Activated CD4-positive, alpha-beta memory T cell treated with anti-CD3 and anti-CD28 coated beads, Interleukin-2, amount 10 ng/mL, durations not matched to agents 7 days and 5 days (primary cell): ENCODE measurements around the gene VIPR2. TPM values are rescaled to one million over a fixed set of nuclear protein-coding genes. Genes with fewer than 3 reads are reported as not detected.

ENCODE experiments used
- CTCF ChIA-PET: fragments of 350-600 bp; sonication (Branson Sonifier 250); formaldehyde crosslinking; loops from one replicate; lab custom pipeline; 2021; ENCODE audit warnings: antibody characterized with exemption, inconsistent platforms; lab: Charles Lee
- POLR2A ChIA-PET: fragments of 350-600 bp; sonication (Branson Sonifier 250); formaldehyde crosslinking; loops from one replicate; lab custom pipeline; 2021; ENCODE audit warnings: antibody characterized with exemption; lab: Charles Lee
- DNase-seq: peaks from one replicate; pipeline ENCODE4 v3.0.0-alpha.2; 2020
- H3K27ac Mint-ChIP-seq: one replicate; pipeline ENCODE4 v1.8.0; 2021; ENCODE audit warnings: mild to moderate bottlenecking, mixed read lengths
- H3K27me3 Mint-ChIP-seq: one replicate; pipeline ENCODE4 v1.8.0; 2021; ENCODE audit warnings: mixed read lengths
- H3K36me3 Mint-ChIP-seq: one replicate; pipeline ENCODE4 v1.8.0; 2021; ENCODE audit warnings: low read depth, mixed read lengths
- H3K4me1 Mint-ChIP-seq: one replicate; pipeline ENCODE4 v1.8.0; 2021; ENCODE audit warnings: mixed read lengths
- H3K4me3 Mint-ChIP-seq: one replicate; pipeline ENCODE4 v1.8.0; 2021; ENCODE audit warnings: mild to moderate bottlenecking, mixed read lengths
- H3K9me3 Mint-ChIP-seq: one replicate; pipeline ENCODE4 v1.8.0; 2021; ENCODE audit warnings: mixed read lengths
- total RNA-seq, 2 experiments: library from RNA; stranded (reverse); gene quantifications; one replicate each; pipeline ENCODE4 v1.2.3, GENCODE V29; 2021

VIPR2 gene
- total RNA-seq, 2 experiments from 2014 or later, result 0.13 to 0.23 TPM

DNA sequence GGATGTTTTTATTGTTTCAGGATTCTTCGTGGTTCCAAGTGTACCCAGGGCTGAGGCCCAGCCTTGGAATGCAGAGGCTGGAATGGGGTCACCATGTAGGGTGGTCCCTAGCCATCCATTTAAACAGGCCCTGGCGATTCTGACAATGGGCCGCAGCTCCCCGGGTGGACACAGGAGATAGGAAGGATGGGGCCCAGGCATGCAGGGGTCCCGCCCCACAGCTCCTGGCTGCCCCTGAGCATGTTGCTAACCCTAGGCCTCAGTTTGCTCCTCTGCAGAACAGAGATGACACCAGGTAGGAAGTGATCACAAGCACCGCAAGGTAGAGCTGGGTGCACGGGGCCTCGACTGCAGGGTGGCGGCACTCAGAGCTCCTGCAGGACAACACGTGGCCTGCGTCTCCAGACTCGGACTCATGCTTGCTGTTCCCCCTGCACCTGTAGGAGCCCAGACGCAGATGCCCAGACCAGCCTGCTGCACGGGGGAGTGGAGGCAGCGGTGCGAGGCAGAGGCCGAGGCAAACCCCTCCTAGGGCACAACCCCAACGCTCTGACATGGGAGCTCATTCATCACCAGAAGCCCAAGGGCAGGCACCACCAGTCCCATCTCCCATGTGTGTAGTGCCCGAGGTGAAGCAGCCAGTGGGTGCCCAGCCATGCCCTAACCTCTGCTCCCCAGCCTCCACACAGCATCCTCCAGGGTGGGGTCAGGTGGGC is 25.5 kb downstream of the VIPR2 start:
- Mint-ChIP-seq H3K4me3 (no peak overlapping the region), H3K9me3 (no peaks in the 10 kb centered on the region), H3K27ac (no peak overlapping the region), H3K4me1 (no peaks in the 10 kb centered on the region), H3K36me3 (no peaks in the 10 kb centered on the region), H3K27me3 (peaks cover 7% of the 10 kb centered on the region)
- POLR2A ChIA-PET, result no interaction called here
- no peak for DNase-seq
- CTCF ChIA-PET, result no interaction called here

DNA sequence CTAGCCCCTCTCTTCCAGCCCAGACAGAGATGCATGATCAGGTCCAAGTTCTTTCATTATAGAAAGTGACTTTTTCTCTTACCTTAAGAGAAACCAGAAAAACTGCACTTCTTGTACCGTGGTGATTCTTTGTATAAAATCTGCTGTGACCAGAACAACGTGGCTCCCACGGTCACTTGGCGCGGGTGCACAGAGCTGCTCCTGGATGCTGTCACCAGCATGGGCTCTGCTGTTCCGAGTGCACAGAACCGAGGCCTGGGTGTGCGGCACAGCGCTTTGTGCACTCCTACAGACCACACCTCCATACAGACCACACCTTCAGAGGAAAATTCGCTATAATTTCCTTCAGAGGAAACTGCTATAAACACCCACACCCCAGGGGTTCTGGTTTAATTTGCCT is 26.0 kb downstream of the VIPR2 start:
- Mint-ChIP-seq H3K9me3 (no peaks in the 10 kb centered on the region), H3K4me1 (no peaks in the 10 kb centered on the region), H3K4me3 (no peak overlapping the region), H3K27ac (no peak overlapping the region), H3K36me3 (no peaks in the 10 kb centered on the region), H3K27me3 (peaks cover 13% of the 10 kb centered on the region)
- DNase-seq, result no peak
- CTCF ChIA-PET, result no interaction called here
- POLR2A ChIA-PET, result no interaction called here

DNA sequence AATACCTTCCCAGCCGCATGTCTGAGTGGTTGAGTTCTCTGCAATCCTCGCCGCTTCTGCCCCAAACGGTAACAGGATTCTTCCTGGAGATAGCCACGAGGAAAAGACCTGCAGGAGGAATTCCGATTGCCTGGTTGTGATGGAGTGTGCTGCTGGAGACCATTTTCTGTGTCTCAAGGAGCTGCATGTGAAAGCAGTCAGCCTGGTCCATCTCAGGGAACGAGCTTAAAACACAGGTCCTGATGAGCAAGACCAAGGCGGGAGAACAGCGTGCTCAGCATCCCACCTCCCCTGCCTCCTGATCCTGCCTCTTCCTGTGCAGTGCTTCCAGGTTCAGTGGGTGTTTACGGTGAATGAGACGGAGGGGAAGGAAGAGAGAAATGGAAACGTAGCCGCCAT is 26.5 kb downstream of the VIPR2 start:
- no peak overlapping the region for H3K27ac Mint-ChIP-seq
- no peaks in the 10 kb centered on the region for H3K36me3 Mint-ChIP-seq
- peaks cover 17% of the 10 kb centered on the region for H3K27me3 Mint-ChIP-seq

GRCh38 chr7:159117366-159118196 is 27.1 kb downstream of the VIPR2 start:
- CTCF ChIA-PET, result no interaction called here
- H3K9me3 Mint-ChIP-seq, result no peaks in the 10 kb centered on the region
- H3K27me3 Mint-ChIP-seq, result peaks cover 20% of the 10 kb centered on the region
- no peaks in the 10 kb centered on the region for H3K4me1 Mint-ChIP-seq
- H3K27ac Mint-ChIP-seq, result no peak overlapping the region
- POLR2A ChIA-PET, result no interaction called here
- DNase-seq, result no peak
- H3K4me3 Mint-ChIP-seq, result no peak overlapping the region
- H3K36me3 Mint-ChIP-seq, result no peaks in the 10 kb centered on the region

More for the DNA sequence above, 26.5 kb downstream of the VIPR2 start:
- ChIA-PET CTCF (no interaction called here), POLR2A (no interaction called here)
- no peak for DNase-seq
- Mint-ChIP-seq H3K4me3 (no peak overlapping the region), H3K4me1 (no peaks in the 10 kb centered on the region), H3K9me3 (no peaks in the 10 kb centered on the region)

- Mint-ChIP-seq H3K4me1 (peaks cover 5% of the 10 kb centered on the region), H3K4me3 (no peak overlapping the region), H3K27me3 (peaks cover 20% of the 10 kb centered on the region), H3K9me3 (no peaks in the 10 kb centered on the region), H3K27ac (no peak overlapping the region), H3K36me3 (no peaks in the 10 kb centered on the region)
- DNase-seq, result no peak
- CTCF ChIA-PET, result no interaction called here
- POLR2A ChIA-PET, result no interaction called here
These were observed 27.9 kb downstream of the VIPR2 start for GRCh38 chr7:159116581-159117339.

GRCh38 chr7:159115601-159116501 is 28.8 kb downstream of the VIPR2 start:
- Mint-ChIP-seq H3K4me1 (peaks cover 5% of the 10 kb centered on the region), H3K4me3 (no peak overlapping the region), H3K36me3 (no peaks in the 10 kb centered on the region), H3K27ac (no peak overlapping the region), H3K9me3 (no peaks in the 10 kb centered on the region), H3K27me3 (peaks cover 23% of the 10 kb centered on the region)
- POLR2A ChIA-PET, result no interaction called here
- CTCF ChIA-PET, result no interaction called here
- no peak for DNase-seq

- no peaks in the 10 kb centered on the region for H3K9me3 Mint-ChIP-seq
- H3K27me3 Mint-ChIP-seq, result peaks cover 23% of the 10 kb centered on the region
- H3K4me3 Mint-ChIP-seq, result no peak overlapping the region
- no peak overlapping the region for H3K27ac Mint-ChIP-seq
- no peaks in the 10 kb centered on the region for H3K36me3 Mint-ChIP-seq
- peaks cover 5% of the 10 kb centered on the region for H3K4me1 Mint-ChIP-seq
- ChIA-PET CTCF (no interaction called here), POLR2A (no interaction called here)
- DNase-seq, result no peak
These were observed 29.7 kb downstream of the VIPR2 start for GRCh38 chr7:159114981-159115380.

DNA sequence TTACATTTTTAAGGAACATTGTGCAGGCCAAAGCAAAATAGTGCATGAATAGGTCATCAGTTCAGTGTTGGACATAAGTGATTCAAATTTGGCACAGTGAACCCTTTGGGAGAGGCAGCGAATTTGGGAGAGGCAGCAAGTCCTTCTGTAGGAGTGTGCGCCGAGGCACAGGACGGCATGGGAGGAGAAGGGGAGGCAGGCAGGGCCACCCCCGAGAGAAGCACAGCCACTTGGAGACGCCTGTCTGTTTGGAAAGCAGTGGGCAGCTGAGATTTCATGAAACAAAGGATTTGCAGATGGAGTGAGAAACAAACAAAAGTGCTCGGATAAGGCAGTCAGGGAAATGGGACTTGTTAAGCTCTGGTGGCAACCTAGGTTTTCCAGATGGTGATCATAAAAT is 30.6 kb downstream of the VIPR2 start:
- ChIA-PET CTCF (no interaction called here), POLR2A (no interaction called here)
- H3K4me3 Mint-ChIP-seq, result no peak overlapping the region
- no peak overlapping the region for H3K27ac Mint-ChIP-seq
- H3K27me3 Mint-ChIP-seq, result peaks cover 23% of the 10 kb centered on the region
- DNase-seq, result no peak
- no peaks in the 10 kb centered on the region for H3K36me3 Mint-ChIP-seq
- no peaks in the 10 kb centered on the region for H3K9me3 Mint-ChIP-seq
- H3K4me1 Mint-ChIP-seq, result peaks cover 5% of the 10 kb centered on the region

DNA sequence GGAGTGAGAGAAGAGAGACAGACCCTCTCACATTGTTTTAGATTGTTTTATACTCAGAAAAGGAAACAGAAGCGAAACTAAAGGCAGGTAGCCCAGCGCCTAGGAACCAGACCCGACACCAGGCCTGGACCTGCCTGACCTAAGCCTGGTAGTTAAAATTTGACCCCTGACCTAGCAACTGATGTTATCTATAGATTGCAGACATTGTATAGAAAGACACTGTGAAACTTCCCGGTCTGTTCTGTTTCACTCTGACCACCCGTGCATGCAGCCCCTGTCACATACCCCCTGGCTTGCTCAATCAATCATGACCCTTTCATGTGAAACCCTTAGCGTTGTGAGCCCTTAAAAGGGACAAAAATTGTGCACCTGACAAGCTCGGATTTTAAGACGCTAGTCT is 31.6 kb downstream of the VIPR2 start:
- Mint-ChIP-seq H3K4me1 (peaks cover 5% of the 10 kb centered on the region), H3K27ac (no peak overlapping the region), H3K27me3 (peaks cover 22% of the 10 kb centered on the region), H3K4me3 (no peak overlapping the region), H3K9me3 (no peaks in the 10 kb centered on the region), H3K36me3 (no peaks in the 10 kb centered on the region)
- no peak for DNase-seq
- ChIA-PET CTCF (no interaction called here), POLR2A (no interaction called here)

DNA sequence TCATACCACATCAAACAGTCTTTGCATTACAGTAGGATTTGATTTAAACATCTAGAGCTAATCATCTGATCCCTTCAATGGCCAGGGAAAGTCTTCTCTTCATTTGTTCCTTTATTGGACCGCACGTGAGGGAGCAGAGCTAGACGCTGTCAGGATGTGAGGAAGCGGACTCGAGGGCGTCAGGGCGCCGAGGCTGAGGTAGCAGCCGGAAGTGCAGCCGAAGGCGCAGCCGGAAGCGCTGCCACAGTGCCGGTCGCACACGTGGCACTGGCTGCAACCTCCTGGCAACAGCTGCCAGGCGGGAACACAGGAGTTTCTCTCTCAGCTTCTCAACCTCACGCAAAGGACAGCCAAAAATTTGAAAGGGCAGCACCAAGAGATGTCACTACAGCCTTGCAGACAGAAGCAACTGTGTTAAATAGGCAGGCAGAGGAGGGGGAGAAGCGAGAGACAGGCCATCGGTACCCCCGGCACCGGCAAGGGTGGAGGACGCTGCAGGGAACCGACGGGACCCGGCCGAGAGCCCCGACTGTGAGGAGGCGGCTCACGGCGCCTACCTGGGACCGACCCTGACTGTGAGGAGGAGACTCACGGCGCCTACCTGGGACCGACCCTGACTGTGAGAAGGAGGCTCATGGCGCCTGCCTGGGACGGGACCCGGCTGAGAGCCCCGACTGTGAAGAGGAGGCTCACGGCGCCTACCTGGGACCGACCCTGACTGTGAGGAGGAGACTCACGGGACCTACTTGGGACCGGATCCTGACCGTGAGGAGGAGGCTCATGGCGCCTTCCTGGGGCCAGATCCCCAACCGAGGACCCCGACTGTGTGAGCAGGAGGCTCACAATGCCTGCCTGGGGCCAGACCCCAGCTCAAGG is 32.3 kb downstream of the VIPR2 start:
- ChIA-PET POLR2A (no interaction called here), CTCF (no interaction called here)
- Mint-ChIP-seq H3K27ac (no peak overlapping the region), H3K9me3 (no peaks in the 10 kb centered on the region), H3K4me3 (no peak overlapping the region), H3K36me3 (no peaks in the 10 kb centered on the region), H3K27me3 (peaks cover 22% of the 10 kb centered on the region), H3K4me1 (peaks cover 5% of the 10 kb centered on the region)
- DNase-seq, result no peak

- POLR2A ChIA-PET, result no interaction called here
- Mint-ChIP-seq H3K36me3 (no peaks in the 10 kb centered on the region), H3K27ac (no peak overlapping the region), H3K27me3 (peaks cover 20% of the 10 kb centered on the region), H3K4me3 (no peak overlapping the region), H3K9me3 (no peaks in the 10 kb centered on the region), H3K4me1 (peaks cover 5% of the 10 kb centered on the region)
- CTCF ChIA-PET, result no interaction called here
- DNase-seq, result no peak
These were observed 35.0 kb downstream of the VIPR2 start for GRCh38 chr7:159109653-159110035.
